BLaER1 (cell line): ENCODE measurements around the gene SPANXN3.
"Not testable (repeated sequence)": the region's sequence is repeated elsewhere in the genome, so short reads cannot be mapped to it uniquely, and the experiment has no call there.

Experiments
- H3K27ac ChIP-seq: shearing (Covaris generic); formaldehyde crosslinking; 2 replicates; pipeline ENCODE4 v1.8.1; 2022
- H3K27me3 ChIP-seq: shearing (Covaris generic); formaldehyde crosslinking; 2 replicates; pipeline ENCODE4 v1.8.1; 2022
- H3K36me3 ChIP-seq: shearing (Covaris generic); formaldehyde crosslinking; 2 replicates; pipeline ENCODE4 v1.8.1; 2022
- H3K4me1 ChIP-seq: shearing (Covaris generic); formaldehyde crosslinking; 2 replicates; pipeline ENCODE4 v1.8.1; 2022
- H3K4me2 ChIP-seq: shearing (Covaris generic); formaldehyde crosslinking; 2 replicates; pipeline ENCODE4 v1.8.1; 2022
- H3K4me3 ChIP-seq: shearing (Covaris generic); formaldehyde crosslinking; 2 replicates; pipeline ENCODE4 v1.8.1; 2022
- H3K9ac ChIP-seq: shearing (Covaris generic); formaldehyde crosslinking; 2 replicates; pipeline ENCODE4 v1.8.1; 2022
- H3K9me3 ChIP-seq: shearing (Covaris generic); formaldehyde crosslinking; 2 replicates; pipeline ENCODE4 v1.8.1; 2022
- H4K20me1 ChIP-seq: shearing (Covaris generic); formaldehyde crosslinking; 2 replicates; pipeline ENCODE4 v1.8.1; 2022
- Cebpa-rat ChIP-seq: shearing (Covaris generic); IDR thresholded peaks from 2 replicates; pipeline ENCODE4 v1.8.1; 2022

Gene SPANXN3, protein sequence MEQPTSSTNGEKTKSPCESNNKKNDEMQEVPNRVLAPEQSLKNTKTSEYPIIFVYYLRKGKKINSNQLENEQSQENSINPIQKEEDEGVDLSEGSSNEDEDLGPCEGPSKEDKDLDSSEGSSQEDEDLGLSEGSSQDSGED

DNA sequence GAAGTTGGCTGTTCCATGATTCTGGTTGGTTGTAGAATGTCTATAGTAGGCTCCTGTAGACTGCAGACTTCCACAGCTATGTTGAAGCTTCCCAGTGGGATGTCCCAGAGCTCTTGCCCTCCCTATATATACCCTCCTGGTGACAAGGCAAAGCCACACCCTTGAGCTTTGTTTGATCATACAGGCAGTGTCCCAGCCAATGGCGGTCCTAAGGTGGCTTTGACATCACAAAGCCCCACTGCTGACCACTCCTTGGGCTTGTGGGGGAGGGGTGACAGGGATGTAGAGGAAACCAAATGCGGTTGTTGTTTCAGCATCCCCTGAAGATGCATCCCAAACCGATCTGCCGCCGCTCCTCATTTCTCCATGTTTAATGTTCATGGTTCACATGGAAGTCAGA is at the start of gene SPANXN3:
SPANXN3 (minus strand) TSS at position 101 of the 400 bp plus-strand sequence; CDS start at position 17, 84 bp downstream.
- peaks cover 74% of the 10 kb centered on the region for H3K27me3 ChIP-seq

DNA sequence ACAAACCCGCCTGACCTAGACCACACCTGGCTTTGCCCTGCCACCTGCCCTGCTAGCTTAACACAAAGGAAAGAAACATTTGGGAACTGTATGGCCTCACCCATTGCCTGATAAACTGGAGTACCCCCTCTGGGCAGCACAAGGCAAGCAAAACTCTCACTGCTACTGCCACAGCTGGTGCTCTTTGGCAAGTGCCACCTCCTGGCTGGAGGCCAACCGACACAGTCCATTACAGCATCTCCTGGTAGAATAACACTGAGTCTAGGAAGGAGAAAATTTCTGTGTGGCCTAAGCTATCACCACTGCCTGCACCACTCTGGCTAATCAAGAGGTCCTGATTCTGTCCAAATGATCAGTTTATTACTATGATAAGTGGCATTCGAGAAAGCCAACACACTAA is 18.9 kb upstream of the SPANXN3 start:
- Histone ChIP-seq H3K9ac (no peak overlapping the region), H4K20me1 (no peaks in the 10 kb centered on the region; the same call in 1 of the 2 replicates), H3K4me2 (no peak overlapping the region), H3K27ac (no peak overlapping the region), H3K27me3 (peaks cover 69% of the 10 kb centered on the region), H3K4me3 (no peak overlapping the region), H3K4me1 (no peaks in the 10 kb centered on the region), H3K9me3 (no peaks in the 10 kb centered on the region), H3K36me3 (no peaks in the 10 kb centered on the region)
- TF ChIP-seq Cebpa-rat, result no peak

More for the DNA sequence above, at the start of gene SPANXN3:
- H3K9ac ChIP-seq, H4K20me1 ChIP-seq, H3K27ac ChIP-seq, H3K4me1 ChIP-seq, H3K36me3 ChIP-seq, H3K4me2 ChIP-seq, H3K4me3 ChIP-seq, H3K9me3 ChIP-seq: not testable (repeated sequence)

DNA sequence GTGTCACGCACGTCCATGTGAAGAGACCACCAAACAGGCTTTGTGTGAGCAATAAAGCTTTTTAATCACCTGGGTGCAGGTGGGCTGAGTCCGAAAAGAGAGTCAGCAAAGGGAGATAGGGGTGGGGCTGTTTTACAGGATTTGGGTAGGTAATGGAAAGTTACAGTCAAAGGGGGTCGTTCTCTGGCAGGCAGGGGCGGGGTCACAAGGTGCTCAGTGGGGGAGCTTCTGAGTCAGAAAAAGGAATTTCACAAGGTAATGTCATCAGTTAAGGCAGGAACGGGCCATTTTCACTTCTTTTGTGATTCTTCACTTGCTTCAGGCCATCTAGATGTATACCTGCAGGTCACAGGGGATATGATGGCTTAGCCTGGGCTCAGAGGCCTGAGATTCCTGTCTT is 15.1 kb downstream of the SPANXN3 start:
- H3K27ac ChIP-seq, H3K4me1 ChIP-seq, H3K9ac ChIP-seq, H4K20me1 ChIP-seq, H3K4me2 ChIP-seq, H3K4me3 ChIP-seq, H3K36me3 ChIP-seq: not testable (repeated sequence)
- H3K27me3 ChIP-seq, result peaks cover 35% of the 10 kb centered on the region
- peaks cover 18% of the 10 kb centered on the region for H3K9me3 ChIP-seq

DNA sequence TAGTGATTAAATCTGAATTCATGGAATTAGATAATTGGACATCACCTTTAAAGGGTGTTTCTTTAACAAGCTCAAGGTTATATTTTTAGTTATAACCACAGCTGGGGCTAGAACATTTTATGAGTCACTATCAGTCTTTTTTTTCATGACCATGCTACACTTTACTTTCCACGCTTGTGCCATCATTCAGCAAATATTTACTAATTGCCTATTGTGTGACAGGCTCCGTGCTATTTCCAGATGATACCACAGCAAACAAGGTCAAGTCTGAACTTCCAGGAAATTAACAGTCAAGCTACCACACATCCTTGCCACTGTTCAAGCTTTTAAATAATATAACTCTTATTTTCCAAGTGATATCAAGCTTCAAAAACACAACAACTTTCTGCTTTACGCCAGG is 16.5 kb downstream of the SPANXN3 start:
- Histone ChIP-seq H3K4me3 (no peak overlapping the region), H3K9me3 (peaks cover 28% of the 10 kb centered on the region), H4K20me1 (no peaks in the 10 kb centered on the region), H3K27me3 (peaks cover 32% of the 10 kb centered on the region), H3K4me1 (no peaks in the 10 kb centered on the region), H3K27ac (no peak overlapping the region), H3K9ac (no peak overlapping the region), H3K4me2 (no peak overlapping the region), H3K36me3 (no peaks in the 10 kb centered on the region)
- no peak for TF ChIP-seq Cebpa-rat

DNA sequence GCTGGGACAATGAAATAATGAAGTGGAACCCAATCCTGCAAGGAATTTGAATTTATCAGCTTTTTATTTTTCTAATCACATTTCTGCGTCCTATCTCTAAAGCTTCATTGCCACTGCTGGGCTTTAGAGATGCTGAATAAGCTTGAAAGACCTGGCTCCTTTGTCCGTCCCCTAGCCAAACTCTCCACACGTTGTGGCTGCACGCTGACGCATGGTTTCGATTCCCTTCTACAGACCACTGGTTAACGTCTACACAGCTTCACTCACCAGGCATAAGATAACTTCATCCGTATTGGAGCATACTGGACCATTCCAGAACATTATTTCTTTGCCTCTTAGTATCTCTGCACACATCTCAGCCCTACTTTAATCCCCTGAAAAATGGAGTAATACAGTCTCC is 31.2 kb downstream of the SPANXN3 start:
- no peaks in the 10 kb centered on the region for H3K36me3 ChIP-seq
- no peak for TF ChIP-seq Cebpa-rat
- H3K4me2 ChIP-seq, result no peak overlapping the region
- H3K4me1 ChIP-seq, result no peaks in the 10 kb centered on the region
- H3K4me3 ChIP-seq, result no peak overlapping the region
- peaks cover 74% of the 10 kb centered on the region for H3K27me3 ChIP-seq
- no peak overlapping the region for H3K27ac ChIP-seq
- no peak overlapping the region for H3K9ac ChIP-seq
- H3K9me3 ChIP-seq, result no peaks in the 10 kb centered on the region
- H4K20me1 ChIP-seq, result no peaks in the 10 kb centered on the region

DNA sequence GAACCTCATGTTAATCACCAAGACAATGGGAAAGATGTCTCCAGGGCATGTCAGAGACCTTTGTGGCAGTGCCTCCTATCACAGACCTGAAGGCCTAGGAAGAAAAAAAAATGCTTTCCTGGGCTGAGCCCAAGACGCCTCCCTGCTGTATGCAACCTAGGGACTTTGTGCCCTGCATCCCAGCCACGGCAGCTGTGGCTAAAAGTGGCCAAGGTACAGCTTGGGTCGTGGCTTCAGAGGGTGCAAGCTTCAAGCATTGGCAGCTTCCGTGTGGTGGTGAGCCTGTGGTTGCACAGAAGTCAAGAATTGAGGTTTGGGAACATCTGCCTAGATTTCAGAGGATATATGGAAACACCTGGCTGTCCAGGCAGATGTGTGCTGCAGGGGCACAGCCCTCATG is 40.5 kb downstream of the SPANXN3 start:
- H3K9ac ChIP-seq, result no peak overlapping the region
- no peaks in the 10 kb centered on the region for H4K20me1 ChIP-seq
- no peaks in the 10 kb centered on the region for H3K9me3 ChIP-seq
- TF ChIP-seq Cebpa-rat, result no peak
- H3K27me3 ChIP-seq, result peaks cover 82% of the 10 kb centered on the region
- H3K4me3 ChIP-seq, result no peak overlapping the region
- no peak overlapping the region for H3K4me2 ChIP-seq
- no peaks in the 10 kb centered on the region for H3K36me3 ChIP-seq
- H3K27ac ChIP-seq, result no peak overlapping the region
- no peaks in the 10 kb centered on the region for H3K4me1 ChIP-seq

DNA sequence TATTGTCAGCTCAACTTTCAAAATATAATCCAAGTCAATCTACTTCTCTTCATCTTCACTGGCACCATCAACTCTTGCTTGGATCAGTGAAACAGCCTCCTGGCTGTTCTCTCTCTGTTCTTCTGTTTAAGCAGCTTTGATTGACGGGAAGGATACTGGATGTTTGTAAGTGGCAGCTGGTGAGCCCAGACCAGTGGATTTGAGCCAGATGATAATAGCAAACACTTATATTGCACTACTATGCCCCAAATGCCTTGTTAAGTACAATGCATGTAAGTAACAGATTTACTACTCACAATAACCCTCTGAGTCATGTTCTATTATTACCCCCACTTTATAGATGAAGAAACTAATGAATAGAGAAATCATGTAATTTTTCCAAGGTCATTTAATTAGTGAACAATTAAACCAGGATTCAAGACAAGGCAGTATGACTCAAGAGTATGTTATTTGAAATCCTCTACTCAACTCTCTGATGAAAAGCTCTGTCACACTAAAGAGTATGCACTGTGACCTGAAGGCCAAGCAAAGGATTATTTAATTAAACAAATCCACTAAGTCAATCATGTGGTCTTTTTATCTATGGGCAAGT is 44.8 kb downstream of the SPANXN3 start:
- Histone ChIP-seq H3K9ac (no peak overlapping the region), H3K36me3 (no peaks in the 10 kb centered on the region), H3K4me3 (no peak overlapping the region), H4K20me1 (no peaks in the 10 kb centered on the region), H3K27me3 (peaks cover 61% of the 10 kb centered on the region), H3K4me1 (no peaks in the 10 kb centered on the region), H3K27ac (no peak overlapping the region), H3K9me3 (peaks cover 17% of the 10 kb centered on the region), H3K4me2 (no peak overlapping the region)
- no peak for TF ChIP-seq Cebpa-rat

DNA sequence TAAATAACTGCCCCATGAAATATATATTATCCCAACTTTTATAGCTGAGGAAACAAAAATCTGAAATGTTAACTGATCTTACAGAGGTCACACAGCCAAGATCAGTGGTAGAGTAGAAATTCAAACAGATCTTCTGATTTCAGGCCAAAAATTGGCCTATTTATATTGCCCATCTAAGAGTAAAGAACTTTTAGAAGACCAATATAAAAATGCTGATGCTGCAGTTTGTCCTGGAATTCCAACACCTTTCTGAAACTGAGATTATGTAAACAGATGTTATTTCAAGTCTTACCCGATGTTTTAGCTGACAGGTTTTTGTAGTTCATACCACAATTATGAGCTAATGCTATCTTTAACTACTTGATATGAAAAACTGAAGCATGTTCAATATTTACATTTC is 51.1 kb downstream of the SPANXN3 start:
- Histone ChIP-seq H3K4me1 (no peaks in the 10 kb centered on the region), H3K27ac (no peak overlapping the region), H3K9ac (no peak overlapping the region), H3K4me2 (no peak overlapping the region), H3K9me3 (peaks cover 17% of the 10 kb centered on the region), H4K20me1 (no peaks in the 10 kb centered on the region), H3K4me3 (no peak overlapping the region), H3K27me3 (peaks cover 39% of the 10 kb centered on the region), H3K36me3 (no peaks in the 10 kb centered on the region)
- no peak for TF ChIP-seq Cebpa-rat

DNA sequence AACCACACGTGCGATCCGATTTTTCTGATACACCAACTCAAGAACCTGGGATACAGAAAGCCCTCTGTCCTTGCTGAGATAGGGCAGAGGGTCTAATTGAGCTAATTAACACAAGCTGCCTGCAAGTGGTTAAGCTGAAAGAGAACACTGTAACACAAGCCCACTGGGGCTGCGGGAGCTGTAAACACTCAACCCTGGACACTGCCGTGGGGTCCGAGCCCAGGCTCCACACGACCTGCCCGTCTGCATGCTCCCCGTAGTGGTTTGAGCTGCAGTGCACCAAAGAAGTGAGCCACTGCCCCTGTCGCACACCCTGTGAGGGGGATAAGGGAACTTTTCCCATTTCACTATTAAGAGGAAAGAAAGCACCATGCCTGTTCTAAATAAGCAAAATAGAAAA is 54.6 kb downstream of the SPANXN3 start:
- Histone ChIP-seq H3K9me3 (peaks cover 5% of the 10 kb centered on the region; the same call in 1 of the 2 replicates), H3K9ac (no peak overlapping the region), H3K4me3 (no peak overlapping the region), H3K36me3 (no peaks in the 10 kb centered on the region), H3K4me1 (no peaks in the 10 kb centered on the region), H3K27me3 (peaks cover 49% of the 10 kb centered on the region), H4K20me1 (no peaks in the 10 kb centered on the region), H3K27ac (no peak overlapping the region), H3K4me2 (no peak overlapping the region)
- no peak for TF ChIP-seq Cebpa-rat

DNA sequence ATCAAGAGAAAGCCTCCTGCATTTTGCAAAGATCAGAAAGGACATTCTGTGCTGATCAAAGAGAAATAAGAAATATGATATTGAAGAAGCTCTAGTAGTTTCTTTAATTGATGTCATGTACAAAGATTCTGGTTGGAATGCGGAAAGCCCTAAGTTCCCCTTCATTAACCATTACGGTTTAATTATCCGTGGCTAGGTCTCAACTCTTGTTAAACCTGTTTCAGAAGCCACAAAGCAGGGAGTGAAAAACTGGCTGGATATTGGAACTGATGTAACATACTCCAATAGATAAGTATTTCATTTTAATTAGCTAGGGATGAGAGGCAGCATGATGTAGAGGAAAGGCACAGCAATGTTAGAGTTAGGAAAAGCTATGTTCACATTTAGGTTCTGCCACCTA is 55.7 kb downstream of the SPANXN3 start:
- no peak overlapping the region for H3K4me3 ChIP-seq
- no peak overlapping the region for H3K9ac ChIP-seq
- no peaks in the 10 kb centered on the region for H4K20me1 ChIP-seq
- no peak overlapping the region for H3K27ac ChIP-seq
- no peaks in the 10 kb centered on the region for H3K4me1 ChIP-seq
- H3K4me2 ChIP-seq, result no peak overlapping the region
- no peak for TF ChIP-seq Cebpa-rat
- H3K36me3 ChIP-seq, result no peaks in the 10 kb centered on the region
- peaks cover 43% of the 10 kb centered on the region for H3K27me3 ChIP-seq
- peaks cover 5% of the 10 kb centered on the region; the same call in 1 of the 2 replicates for H3K9me3 ChIP-seq
